HL-60 (cell line): ENCODE results near the gene PITPNC1.
"Not testable (repeated sequence)": the region's sequence is repeated elsewhere in the genome, so short reads cannot be mapped to it uniquely, and the experiment has no call there.

Experiments used
- DNase-seq, 2 experiments: peaks; one replicate each; pipeline ENCODE4 v3.0.0-alpha.2; 2010 to 2020; ENCODE audit warnings: low read depth in 1 of 2, low spot score in 1 of 2
- H3K27ac ChIP-seq: fragments of 250-450 bp; sonication (Bioruptor Pico); replicated peaks from 2 replicates; pipeline ENCODE4 v1.5.1; 2020; ENCODE audit warnings: mild to moderate bottlenecking, moderate library complexity
- H3K27me3 ChIP-seq: fragments of 250-450 bp; sonication (Bioruptor Pico); 2 replicates; pipeline ENCODE4 v1.5.1; 2021; ENCODE audit warnings: mild to moderate bottlenecking, moderate library complexity; ENCODE audit not compliant: insufficient read depth, poor library complexity, severe bottlenecking
- H3K4me3 ChIP-seq: replicated peaks from 2 replicates; pipeline ENCODE4 v1.5.1; 2011; ENCODE audit warnings: mild to moderate bottlenecking, control low read depth, low read length; ENCODE audit not compliant: insufficient read depth
- GABPA ChIP-seq: IDR thresholded peaks from 2 replicates; pipeline ENCODE4 v1.6.1; 2012; ENCODE audit warnings: low read depth
- POLR2AphosphoS5 ChIP-seq: IDR thresholded peaks from 2 replicates; pipeline ENCODE4 v1.6.1; 2012; ENCODE audit warnings: low read depth
- SPI1 ChIP-seq: IDR thresholded peaks from 2 replicates; pipeline ENCODE4 v1.6.1; 2012; ENCODE audit warnings: low read depth, mild to moderate bottlenecking, borderline replicate concordance
- TF ChIP-seq, protein P1 (sequence below): IDR thresholded peaks from one replicate; pipeline ENCODE4 v1.5.1; 2011; ENCODE audit warnings: low read length, control low read depth, inconsistent platforms; ENCODE audit not compliant: insufficient read depth
- TF ChIP-seq, protein P2 (sequence below): IDR thresholded peaks from 2 replicates; pipeline ENCODE4 v1.6.1; 2012; ENCODE audit warnings: low read depth; ENCODE audit not compliant: insufficient replicate concordance

PITPNC1 gene

DNA sequence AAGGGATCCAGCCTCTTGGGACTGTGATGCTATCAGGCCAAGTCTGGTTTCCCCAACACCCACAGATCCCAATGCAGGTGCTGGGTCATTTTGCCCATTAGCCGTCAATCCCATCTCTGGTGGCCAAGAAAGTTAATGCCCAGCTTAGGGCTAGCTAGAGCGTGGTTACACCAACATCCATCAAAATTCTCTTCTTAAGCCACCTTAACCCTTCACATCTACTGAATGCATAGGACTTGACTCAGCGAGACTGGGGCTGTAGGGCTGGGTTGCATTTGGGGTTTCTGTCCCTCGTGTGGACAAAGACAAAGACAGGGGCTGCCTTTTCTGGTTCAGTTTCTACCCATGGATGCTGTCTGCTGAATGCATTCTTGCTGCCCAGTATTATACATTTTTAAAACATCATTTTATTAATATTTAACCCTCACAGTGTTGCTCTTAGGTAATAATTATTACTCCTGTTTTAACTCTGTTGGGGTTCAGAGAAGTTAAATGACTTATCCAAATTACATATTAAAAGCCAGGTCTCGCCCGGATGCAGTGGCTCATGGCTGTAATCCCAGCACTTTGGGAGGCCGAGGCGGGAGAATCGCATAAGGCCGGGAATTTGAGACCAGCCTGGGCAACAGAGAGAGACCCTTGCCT lies 199.5 kb downstream of the PITPNC1 start:
- TF ChIP-seq, protein P1, sequence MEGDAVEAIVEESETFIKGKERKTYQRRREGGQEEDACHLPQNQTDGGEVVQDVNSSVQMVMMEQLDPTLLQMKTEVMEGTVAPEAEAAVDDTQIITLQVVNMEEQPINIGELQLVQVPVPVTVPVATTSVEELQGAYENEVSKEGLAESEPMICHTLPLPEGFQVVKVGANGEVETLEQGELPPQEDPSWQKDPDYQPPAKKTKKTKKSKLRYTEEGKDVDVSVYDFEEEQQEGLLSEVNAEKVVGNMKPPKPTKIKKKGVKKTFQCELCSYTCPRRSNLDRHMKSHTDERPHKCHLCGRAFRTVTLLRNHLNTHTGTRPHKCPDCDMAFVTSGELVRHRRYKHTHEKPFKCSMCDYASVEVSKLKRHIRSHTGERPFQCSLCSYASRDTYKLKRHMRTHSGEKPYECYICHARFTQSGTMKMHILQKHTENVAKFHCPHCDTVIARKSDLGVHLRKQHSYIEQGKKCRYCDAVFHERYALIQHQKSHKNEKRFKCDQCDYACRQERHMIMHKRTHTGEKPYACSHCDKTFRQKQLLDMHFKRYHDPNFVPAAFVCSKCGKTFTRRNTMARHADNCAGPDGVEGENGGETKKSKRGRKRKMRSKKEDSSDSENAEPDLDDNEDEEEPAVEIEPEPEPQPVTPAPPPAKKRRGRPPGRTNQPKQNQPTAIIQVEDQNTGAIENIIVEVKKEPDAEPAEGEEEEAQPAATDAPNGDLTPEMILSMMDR = no peak
- TF ChIP-seq SPI1 (no peak), POLR2AphosphoS5 (no peak), GABPA (no peak)
- TF ChIP-seq, protein P2, sequence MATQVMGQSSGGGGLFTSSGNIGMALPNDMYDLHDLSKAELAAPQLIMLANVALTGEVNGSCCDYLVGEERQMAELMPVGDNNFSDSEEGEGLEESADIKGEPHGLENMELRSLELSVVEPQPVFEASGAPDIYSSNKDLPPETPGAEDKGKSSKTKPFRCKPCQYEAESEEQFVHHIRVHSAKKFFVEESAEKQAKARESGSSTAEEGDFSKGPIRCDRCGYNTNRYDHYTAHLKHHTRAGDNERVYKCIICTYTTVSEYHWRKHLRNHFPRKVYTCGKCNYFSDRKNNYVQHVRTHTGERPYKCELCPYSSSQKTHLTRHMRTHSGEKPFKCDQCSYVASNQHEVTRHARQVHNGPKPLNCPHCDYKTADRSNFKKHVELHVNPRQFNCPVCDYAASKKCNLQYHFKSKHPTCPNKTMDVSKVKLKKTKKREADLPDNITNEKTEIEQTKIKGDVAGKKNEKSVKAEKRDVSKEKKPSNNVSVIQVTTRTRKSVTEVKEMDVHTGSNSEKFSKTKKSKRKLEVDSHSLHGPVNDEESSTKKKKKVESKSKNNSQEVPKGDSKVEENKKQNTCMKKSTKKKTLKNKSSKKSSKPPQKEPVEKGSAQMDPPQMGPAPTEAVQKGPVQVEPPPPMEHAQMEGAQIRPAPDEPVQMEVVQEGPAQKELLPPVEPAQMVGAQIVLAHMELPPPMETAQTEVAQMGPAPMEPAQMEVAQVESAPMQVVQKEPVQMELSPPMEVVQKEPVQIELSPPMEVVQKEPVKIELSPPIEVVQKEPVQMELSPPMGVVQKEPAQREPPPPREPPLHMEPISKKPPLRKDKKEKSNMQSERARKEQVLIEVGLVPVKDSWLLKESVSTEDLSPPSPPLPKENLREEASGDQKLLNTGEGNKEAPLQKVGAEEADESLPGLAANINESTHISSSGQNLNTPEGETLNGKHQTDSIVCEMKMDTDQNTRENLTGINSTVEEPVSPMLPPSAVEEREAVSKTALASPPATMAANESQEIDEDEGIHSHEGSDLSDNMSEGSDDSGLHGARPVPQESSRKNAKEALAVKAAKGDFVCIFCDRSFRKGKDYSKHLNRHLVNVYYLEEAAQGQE = no peak
- no peaks in the 10 kb centered on the region for H3K27me3 ChIP-seq
- no peak overlapping the region for H3K4me3 ChIP-seq
- no peak for DNase-seq
- no peak overlapping the region for H3K27ac ChIP-seq

DNA sequence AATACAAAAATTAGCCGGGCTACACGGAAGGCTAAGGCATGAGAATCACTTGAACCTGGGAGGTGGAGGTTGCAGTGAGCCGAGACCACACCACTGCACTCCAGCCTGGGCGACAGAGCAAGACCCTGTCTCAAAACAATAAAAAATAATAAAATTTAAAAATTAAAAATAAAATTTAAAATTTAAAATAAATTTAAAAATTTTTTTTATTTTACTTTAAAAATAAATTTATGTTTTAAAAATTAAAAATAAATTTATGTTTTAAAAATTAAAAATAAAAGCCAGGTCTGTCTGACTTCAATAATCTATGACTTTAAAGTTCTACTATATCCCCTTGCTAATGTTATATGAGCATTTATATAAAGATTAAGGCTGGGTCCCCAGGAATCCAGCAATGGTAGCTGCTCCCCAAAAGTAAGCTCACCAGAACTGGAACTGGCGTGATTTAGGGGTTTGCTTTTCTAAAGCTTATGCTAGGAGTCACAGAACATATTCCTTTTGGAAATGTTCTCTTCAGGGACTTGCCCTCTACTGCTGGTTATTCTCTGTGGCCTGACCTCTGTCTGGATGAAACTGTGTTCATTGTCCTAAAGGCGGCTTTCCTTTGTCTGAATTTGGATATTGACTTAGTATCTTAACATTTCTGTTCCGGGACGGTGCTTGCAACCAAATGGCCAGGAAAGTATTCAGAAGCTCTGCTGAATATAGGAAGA lies 200.5 kb downstream of the PITPNC1 start:
- Histone ChIP-seq H3K27ac (no peak overlapping the region), H3K4me3 (no peak overlapping the region), H3K27me3 (no peaks in the 10 kb centered on the region)
- no peak for DNase-seq
- TF ChIP-seq, protein P2 = no peak
- no peak for TF ChIP-seq SPI1
- TF ChIP-seq, protein P1 = no peak
- no peak for TF ChIP-seq POLR2AphosphoS5
- TF ChIP-seq GABPA = no peak

DNA sequence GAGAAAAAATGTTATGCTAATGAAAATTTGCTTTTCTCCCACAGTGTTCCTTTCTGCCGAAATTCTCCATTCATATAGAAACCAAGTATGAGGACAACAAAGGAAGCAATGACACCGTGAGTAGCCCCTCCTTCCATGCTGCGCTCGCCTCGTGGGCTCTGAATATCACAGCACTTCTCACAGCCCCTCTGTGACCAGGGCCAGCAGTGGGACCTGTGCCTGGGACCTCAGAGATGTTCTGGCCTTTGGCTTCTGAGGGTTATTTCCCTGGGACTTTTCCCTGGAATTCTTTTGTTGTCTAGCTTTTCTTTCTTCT lies 201.0 kb downstream of the PITPNC1 start:
- H3K4me3 ChIP-seq = no peak overlapping the region
- no peak overlapping the region for H3K27ac ChIP-seq
- TF ChIP-seq, protein P1 = no peak
- TF ChIP-seq, protein P2 = no peak
- no peak for TF ChIP-seq SPI1
- TF ChIP-seq GABPA = no peak
- TF ChIP-seq POLR2AphosphoS5 = no peak
- H3K27me3 ChIP-seq = no peaks in the 10 kb centered on the region
- DNase-seq = no peak

DNA sequence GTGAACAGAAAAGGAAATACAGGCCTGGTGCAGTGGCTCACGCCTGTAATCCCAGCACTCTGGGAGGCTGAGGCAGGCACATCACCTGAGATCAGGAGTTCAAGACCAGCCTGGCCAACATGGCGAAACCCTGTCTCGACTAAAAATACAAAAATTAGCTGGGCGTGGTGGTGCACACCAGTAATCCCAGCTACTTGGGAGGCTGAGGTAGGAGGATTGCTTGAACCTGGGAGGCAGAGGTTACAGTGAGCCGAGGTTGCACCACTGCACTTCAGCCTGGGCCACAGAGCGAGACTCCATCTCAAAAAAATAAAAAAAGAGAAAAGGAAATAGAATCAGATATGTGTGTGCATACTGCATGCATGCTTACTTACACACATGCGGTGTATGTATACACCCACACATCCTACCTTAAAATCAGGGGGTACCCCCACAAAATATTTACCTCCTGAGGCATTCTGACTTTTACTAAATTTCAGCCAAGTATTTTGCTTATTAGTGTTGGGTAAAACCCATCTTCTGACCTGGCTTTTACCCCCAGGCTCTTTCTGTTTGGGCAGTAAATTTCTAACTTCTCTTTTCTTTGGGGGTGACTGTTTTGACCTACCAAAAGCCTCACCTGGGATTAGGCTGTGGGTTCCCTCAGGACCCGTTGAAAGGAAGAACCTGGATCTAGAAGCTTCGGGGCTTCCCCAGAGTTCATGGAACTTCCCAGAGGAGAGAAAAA lies 201.8 kb downstream of the PITPNC1 start:
- not testable (repeated sequence) for H3K27ac ChIP-seq, H3K27me3 ChIP-seq, DNase-seq, H3K4me3 ChIP-seq
